H54 (cell line): ENCODE results near the gene PSENEN.

Experiments
- DNase-seq: peaks from one replicate; pipeline ENCODE4 v3.0.0; 2011; ENCODE audit warnings: low spot score, mixed read lengths; ENCODE audit not compliant: insufficient read length
- FAIRE-seq: peaks from 3 replicates; lab custom pipeline; 2011; peaks lifted over from hg19 to GRCh38; lab: Jason Lieb, UNC
- POLR2A ChIP-seq: IDR thresholded peaks from 2 replicates; pipeline ENCODE4 v1.6.1; 2011; ENCODE audit warnings: low read depth, mild to moderate bottlenecking, low read length

Gene PSENEN

GRCh38 chr19:35745328-35746086 is at the start of gene PSENEN, which contains the start of gene U2AF1L4:
PSENEN (plus strand) TSS chr19:35745651; CDS start chr19:35745931, 280 bp downstream.
U2AF1L4 (minus strand) TSS chr19:35745418; CDS start chr19:35745391, 27 bp downstream.
- FAIRE-seq, result peak; percentile 60
- TF ChIP-seq POLR2A, result peak; percentile 37; the same call in 1 of the 2 replicates
- DNase-seq, result peak; percentile 96

GRCh38 chr19:35695895-35696422 is 49.5 kb upstream of the PSENEN start:
- TF ChIP-seq POLR2A, result no peak
- FAIRE-seq, result no peak

GRCh38 chr19:35696835-35697234 is 48.6 kb upstream of the PSENEN start:
- no peak for FAIRE-seq
- no peak for TF ChIP-seq POLR2A
- DNase-seq, result no peak

More at GRCh38 chr19:35695895-35696422, 49.5 kb upstream of the PSENEN start:
- DNase-seq, result no peak

GRCh38 chr19:35702223-35703012 is 43.0 kb upstream of the PSENEN start:
- DNase-seq (peak; percentile 99), FAIRE-seq (peak; percentile 53)
- TF ChIP-seq POLR2A, result peak; percentile 57

- no peak for FAIRE-seq
- no peak for DNase-seq
- no peak for TF ChIP-seq POLR2A
Measured at GRCh38 chr19:35703343-35703742, 42.1 kb upstream of the PSENEN start.

- TF ChIP-seq POLR2A, result no peak
- no peak for FAIRE-seq
Measured at GRCh38 chr19:35704218-35704617, 41.2 kb upstream of the PSENEN start, which contains the start of gene ZBTB32. ZBTB32 (plus strand) TSS chr19:35704558; CDS start chr19:35714627, 10,069 bp downstream.

GRCh38 chr19:35708391-35708790 is 37.1 kb upstream of the PSENEN start:
- FAIRE-seq (no peak), DNase-seq (no peak)
- no peak for TF ChIP-seq POLR2A

More at GRCh38 chr19:35704218-35704617, 41.2 kb upstream of the PSENEN start, which contains the start of gene ZBTB32:
- no peak for DNase-seq

GRCh38 chr19:35710784-35711723 is 34.4 kb upstream of the PSENEN start:
- no peak for DNase-seq
- TF ChIP-seq POLR2A, result no peak
- no peak for FAIRE-seq

GRCh38 chr19:35712567-35713505 is 32.6 kb upstream of the PSENEN start:
- TF ChIP-seq POLR2A, result no peak
- DNase-seq (no peak), FAIRE-seq (no peak)

GRCh38 chr19:35713506-35713850 is 32.0 kb upstream of the PSENEN start:
- no peak for TF ChIP-seq POLR2A
- no peak for FAIRE-seq
- no peak for DNase-seq

- TF ChIP-seq POLR2A, result no peak
- FAIRE-seq (no peak), DNase-seq (no peak)
Measured at GRCh38 chr19:35713904-35714495, 31.5 kb upstream of the PSENEN start.
